DMS79 (cell line): ENCODE measurements around the gene FAM50A.

Experiments used
- DNase-seq: peaks from one replicate; lab custom pipeline; 2025; lab: John Stamatoyannopoulos, UW

Gene FAM50A

DNA sequence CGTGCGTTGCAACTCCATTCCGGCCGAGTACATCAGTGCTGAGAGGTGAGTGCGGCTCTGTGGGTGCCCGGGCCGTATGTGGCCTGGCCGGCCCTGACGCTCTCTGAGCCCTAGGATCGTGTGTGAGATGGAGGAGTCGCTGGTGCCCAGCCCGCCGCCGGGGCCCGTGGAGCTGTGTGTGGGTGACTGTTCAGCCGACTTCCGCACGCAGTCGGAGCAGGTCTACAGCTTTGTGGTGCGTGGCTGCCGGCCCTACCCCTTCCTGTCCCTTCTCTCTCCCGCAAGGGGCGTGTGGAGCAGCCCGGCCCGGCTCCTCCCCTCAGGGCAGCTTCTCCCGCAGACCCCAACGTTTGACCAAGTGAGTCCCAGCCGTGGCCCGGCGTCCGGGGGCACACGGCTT, 22.1 kb downstream of the FAM50A start:
- no peak for DNase-seq

DNA sequence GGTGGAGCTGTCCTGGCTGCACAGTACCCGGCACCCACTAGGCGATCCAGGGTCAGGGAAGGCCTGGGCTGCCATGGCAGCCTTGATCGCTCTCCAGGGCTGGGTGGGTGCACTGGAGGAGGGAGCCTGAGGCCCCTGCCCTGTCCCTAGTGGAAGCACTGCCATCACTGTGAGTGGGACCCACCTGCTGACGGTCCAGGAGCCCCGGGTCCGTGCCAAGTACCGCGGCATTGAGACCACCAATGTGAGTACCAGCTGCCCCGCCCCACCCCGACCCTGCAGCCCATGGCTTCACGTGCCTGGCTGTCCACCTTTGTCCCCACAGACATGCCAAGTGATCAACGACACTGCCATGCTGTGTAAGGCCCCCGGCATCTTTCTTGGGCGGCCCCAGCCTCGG, 23.0 kb downstream of the FAM50A start:
- DNase-seq, result no peak

DNA sequence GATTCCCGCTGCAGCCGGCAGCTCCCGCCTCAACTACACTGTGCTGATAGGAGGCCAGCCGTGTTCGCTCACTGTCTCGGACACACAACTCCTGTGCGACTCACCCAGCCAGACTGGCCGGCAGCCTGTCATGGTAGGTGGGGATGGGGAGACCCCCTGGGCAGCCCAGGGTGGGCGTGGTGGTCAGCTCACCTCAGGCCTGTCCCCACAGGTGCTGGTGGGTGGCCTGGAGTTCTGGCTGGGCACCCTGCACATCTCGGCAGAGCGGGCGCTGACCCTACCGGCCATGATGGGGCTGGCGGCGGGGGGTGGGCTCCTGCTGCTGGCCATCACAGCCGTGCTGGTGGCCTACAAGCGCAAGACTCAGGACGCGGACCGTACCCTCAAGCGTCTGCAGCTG, 23.6 kb downstream of the FAM50A start:
- DNase-seq, result no peak

GRCh38 chrX:154468217-154468616, 24.3 kb downstream of the FAM50A start:
- no peak for DNase-seq

DNA sequence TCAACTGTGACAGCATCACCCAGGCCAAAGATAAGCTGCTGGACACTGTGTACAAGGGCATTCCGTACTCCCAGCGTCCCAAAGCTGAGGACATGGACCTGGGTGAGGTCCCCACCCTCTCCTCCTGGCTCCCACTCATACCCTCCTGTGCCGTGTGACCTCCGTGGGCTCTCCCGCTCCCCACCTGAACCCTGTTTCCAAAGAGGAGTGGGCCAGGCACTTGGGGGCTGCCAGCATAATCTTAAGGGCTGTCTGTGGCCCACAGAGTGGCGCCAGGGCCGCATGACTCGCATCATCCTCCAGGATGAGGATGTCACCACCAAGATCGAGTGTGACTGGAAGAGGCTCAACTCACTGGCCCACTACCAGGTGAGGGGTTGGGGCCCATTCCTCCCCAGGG, 25.2 kb downstream of the FAM50A start:
- DNase-seq, result no peak

DNA sequence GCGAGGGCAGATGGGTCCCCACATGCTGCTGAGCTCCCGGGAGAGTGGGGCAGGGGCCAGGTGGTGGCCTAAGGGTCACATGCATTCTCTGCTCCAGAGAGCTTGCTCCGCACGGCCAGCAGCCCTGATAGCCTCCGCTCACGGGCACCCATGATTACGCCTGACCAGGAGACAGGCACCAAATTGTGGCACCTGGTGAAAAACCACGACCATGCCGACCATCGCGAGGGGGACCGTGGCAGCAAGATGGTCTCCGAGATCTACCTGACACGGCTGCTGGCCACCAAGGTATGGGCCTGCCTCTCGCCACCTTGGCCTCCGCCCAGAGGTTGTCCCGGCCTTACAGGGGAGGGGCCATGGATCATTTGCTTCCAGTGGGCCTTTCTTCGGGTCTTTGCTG, 25.9 kb downstream of the FAM50A start:
- DNase-seq, result no peak

GRCh38 chrX:154470434-154470833, 26.5 kb downstream of the FAM50A start:
- DNase-seq, result no peak

- DNase-seq, result no peak
Observed at GRCh38 chrX:154470914-154471568, 27.1 kb downstream of the FAM50A start.

GRCh38 chrX:154471839-154472684, 28.1 kb downstream of the FAM50A start:
- no peak for DNase-seq

GRCh38 chrX:154472685-154473632, 29.0 kb downstream of the FAM50A start:
- DNase-seq, result no peak

DNA sequence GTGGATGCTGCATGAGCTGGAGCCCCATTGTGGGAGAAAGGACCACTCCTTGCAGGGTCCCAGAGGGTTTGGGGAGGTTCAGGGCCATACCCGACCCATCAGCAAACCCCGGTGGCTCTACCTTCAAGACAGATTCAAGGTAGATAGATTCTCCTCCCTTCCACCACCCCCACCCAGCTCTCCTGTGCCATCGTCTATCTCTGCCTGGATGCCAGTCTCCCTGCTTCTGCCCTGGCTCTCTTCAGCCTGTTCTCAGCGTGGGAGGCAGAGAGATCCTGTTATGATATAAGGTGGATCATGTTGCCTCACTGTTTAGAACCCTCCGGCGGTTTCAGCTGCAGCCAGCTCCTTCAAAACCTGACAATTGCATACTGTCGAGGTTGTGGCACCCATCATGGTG, 29.7 kb downstream of the FAM50A start:
- DNase-seq, result no peak

DNA sequence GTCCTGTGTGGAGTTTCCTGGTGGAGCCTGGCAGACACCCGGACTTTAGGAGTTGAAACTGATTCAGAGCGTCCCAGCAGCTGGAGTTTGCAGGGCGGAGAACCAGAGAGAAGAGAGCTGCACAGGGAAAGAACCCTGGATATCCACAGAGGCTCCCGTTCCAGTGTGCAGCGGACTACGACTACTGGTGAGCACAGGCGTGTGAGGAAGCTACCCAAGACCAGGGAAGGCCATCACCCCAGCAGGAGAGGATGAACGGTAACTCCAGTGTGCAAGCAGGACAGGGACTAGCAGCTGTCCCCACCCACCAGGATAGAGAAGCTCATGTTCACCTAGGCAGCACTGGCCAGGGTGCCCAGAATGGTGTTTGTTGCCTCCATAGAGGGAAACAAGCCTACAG, 32.9 kb downstream of the FAM50A start:
- no peak for DNase-seq

DNA sequence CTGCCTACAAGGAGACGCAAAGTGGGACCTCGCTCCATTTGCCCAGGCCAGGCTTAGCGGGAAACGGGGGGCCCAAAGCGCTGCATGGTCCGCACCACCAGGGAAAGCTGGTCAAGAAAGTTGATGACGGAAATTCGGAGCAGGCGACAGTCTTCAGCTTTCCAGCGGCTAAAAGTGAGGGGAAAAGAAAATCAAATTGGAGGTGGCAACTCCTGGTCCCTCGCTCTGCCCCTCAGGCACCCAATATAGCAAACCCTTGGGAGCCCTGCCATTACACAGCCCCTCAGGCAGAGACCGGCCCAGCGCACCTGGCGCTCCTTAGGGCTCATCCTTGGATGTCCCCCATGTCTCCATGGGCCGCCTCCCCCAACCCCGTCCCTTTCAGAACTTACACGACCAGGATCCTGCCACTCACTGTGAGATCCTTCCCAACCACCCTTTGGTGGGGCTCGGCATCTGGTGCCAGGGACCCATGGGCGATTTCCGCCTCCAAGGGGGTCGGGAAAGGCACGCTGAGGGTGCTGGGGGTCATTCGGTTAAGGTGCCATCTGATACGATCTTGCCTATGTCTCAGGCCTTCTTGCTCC, 34.0 kb downstream of the FAM50A start:
- no peak for DNase-seq

- no peak for DNase-seq
Observed at GRCh38 chrX:154478728-154479622, 35.0 kb downstream of the FAM50A start, which contains the start of gene LAGE3. LAGE3 (minus strand) TSS chrX:154479281; CDS start chrX:154478915, 366 bp downstream.

GRCh38 chrX:154481195-154481594, 37.3 kb downstream of the FAM50A start:
- no peak for DNase-seq

DNA sequence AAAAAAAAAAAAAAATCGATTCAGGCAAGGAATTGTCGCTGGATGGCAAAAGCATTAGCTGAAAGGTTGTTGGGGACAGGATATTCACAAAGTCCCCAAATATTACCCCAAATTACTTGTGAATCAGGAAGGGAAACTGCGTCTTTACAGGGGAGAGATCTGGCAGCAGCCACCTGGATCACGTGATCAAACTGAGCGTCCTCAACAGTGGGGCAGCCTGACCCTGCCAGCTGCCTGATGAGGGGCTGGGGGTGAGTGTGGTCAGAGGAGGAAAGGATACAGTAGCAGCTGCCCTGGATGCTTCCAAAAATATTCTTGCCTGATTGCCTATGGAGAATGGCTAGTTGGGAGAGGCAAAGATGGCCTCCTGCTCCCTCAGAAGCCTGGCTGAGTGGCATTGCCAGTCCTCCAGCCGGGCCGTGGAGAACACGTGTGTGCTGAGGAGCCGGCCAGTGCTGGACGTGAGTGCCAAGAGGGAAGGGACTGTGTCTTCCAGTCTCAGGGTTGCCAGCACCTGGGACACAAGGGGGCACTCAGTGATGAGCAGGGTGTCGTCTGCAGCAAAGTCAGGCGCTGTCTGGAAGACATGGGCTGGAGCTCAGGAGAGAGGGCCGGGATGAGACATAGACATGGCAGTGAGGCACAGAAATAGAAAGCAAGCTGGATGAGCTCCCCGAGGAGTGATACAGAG, 38.1 kb downstream of the FAM50A start:
- DNase-seq, result no peak

DNA sequence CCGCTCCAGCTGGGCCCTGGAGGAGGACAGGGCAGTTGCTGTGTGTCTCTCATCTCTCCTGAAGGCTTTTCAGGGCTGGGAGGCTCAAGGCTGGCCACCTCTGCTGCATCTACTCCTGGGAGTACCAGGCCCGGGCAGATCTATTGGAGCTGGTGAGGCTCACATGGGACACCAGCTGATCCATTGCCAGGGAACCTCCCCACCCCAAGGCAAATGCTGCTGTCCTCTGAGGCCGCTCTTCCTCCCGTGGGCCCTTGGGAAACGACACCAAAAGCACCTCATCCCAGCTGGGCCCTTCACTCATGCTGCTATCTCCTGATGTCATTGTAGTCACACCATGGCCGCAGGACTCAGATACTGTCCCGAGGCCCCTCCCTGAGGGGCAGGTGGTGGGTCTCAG, 38.8 kb downstream of the FAM50A start:
- no peak for DNase-seq

GRCh38 chrX:154483325-154483724, 39.4 kb downstream of the FAM50A start:
- DNase-seq, result no peak

DNA sequence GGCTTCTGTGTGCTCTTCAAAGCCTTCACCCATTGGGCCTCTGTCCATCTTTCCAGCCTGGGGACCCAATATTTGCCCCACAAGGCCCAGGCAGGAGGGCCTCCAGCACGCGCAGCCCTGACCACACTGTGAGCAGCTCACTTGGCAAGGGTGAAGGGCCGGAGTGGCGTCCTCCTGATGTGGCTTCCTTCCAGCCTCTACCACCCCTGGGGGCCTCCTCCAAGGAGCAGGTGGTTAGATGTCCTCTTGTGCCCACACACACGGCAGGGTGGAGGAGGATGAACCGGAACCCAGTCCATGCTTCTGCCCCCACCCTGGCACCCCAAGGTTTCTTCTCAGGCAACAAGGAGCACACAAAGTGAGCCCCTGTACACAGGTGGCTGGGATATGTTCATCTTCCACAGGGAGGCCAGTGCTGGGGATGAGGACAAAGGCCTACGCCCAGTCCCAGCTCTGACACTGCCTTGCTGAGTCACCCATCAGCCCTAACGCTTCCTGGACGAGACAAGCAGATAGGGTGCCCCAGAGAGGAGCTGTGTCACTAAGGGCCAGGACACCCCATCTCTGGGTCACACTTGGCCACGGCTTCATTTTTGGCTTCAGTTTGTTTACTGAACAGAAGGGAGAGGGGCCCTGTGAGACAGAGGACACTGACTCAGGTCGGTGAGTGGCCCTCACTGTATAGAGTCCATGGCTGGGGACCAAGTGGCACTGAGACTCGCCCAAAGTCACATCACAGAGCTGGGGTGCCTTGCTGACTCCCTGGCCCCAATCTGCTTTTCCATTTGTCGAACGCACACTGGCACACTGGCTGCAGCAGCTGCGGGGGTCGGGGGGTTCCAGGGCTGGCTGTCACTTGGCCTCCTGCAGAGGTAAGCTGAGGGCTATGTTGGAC, 40.6 kb downstream of the FAM50A start:
- no peak for DNase-seq
